Inflammatory macrophage treated with lipopolysaccharide for 4 hours (primary cell): ENCODE data around the gene PDSS1.
A peak's percentile ranks its signal among the peaks of the same experiment; 100 is the strongest.
"Not testable (repeated sequence)": the region's sequence is repeated elsewhere in the genome, so short reads cannot be mapped to it uniquely, and the experiment has no call there.

ENCODE experiments used
- DNase-seq: peaks from one replicate; pipeline ENCODE4 v3.0.0-alpha.2; 2020

The PDSS1 gene

GRCh38 chr10:26697163-26697921, at the start of gene PDSS1:
Gene PDSS1, plus strand, starts transcription at chr10:26697701. Its CDS starts 11 bp downstream, at chr10:26697712.
- peak; percentile 94 for DNase-seq

GRCh38 chr10:26648245-26648636, 49.3 kb upstream of the PDSS1 start:
- peak; percentile 9 for DNase-seq

GRCh38 chr10:26650406-26650805, 47.1 kb upstream of the PDSS1 start:
- DNase-seq = no peak

- DNase-seq = not testable (repeated sequence)
Measured at GRCh38 chr10:26651476-26651875, 46.0 kb upstream of the PDSS1 start.

- DNase-seq = no peak
Measured at GRCh38 chr10:26653004-26653403, 44.5 kb upstream of the PDSS1 start.

GRCh38 chr10:26655746-26656145, 41.8 kb upstream of the PDSS1 start:
- DNase-seq = no peak

GRCh38 chr10:26662864-26663263, 34.6 kb upstream of the PDSS1 start:
- no peak for DNase-seq

GRCh38 chr10:26665080-26666048, 32.1 kb upstream of the PDSS1 start:
- DNase-seq = no peak

GRCh38 chr10:26675873-26676257, 21.6 kb upstream of the PDSS1 start:
- no peak for DNase-seq

- no peak for DNase-seq
Measured at GRCh38 chr10:26679588-26679987, 17.9 kb upstream of the PDSS1 start.

GRCh38 chr10:26681076-26681475, 16.4 kb upstream of the PDSS1 start:
- DNase-seq = peak; percentile 56

GRCh38 chr10:26681971-26682370, 15.5 kb upstream of the PDSS1 start:
- peak; percentile 82 for DNase-seq

GRCh38 chr10:26682931-26683330, 14.6 kb upstream of the PDSS1 start:
- DNase-seq = no peak

- peak; percentile 71 for DNase-seq
Measured at GRCh38 chr10:26684667-26685264, 12.7 kb upstream of the PDSS1 start.

- no peak for DNase-seq
Measured at GRCh38 chr10:26685441-26685840, 12.1 kb upstream of the PDSS1 start.

GRCh38 chr10:26689399-26689798, 8.1 kb upstream of the PDSS1 start:
- DNase-seq = no peak

GRCh38 chr10:26690731-26691475, 6.6 kb upstream of the PDSS1 start:
- DNase-seq = peak; percentile 83

- DNase-seq = peak; percentile 53
Measured at GRCh38 chr10:26694536-26694935, 3.0 kb upstream of the PDSS1 start.

GRCh38 chr10:26696786-26697162, 727 bp upstream of the PDSS1 start:
- DNase-seq = no peak

GRCh38 chr10:26697922-26698608, 564 bp downstream of the PDSS1 start:
- no peak for DNase-seq

- DNase-seq = no peak
Measured at GRCh38 chr10:26698909-26699308, 1.4 kb downstream of the PDSS1 start.

GRCh38 chr10:26699631-26700030, 2.1 kb downstream of the PDSS1 start:
- no peak for DNase-seq
